GM20431 (cell line): ENCODE results near the gene METTL24.

Experiments
- in situ Hi-C: fragments of 300-500 bp; cut with MseI, MboI; formaldehyde crosslinking; loops from one replicate; pipeline ENCODE4 v1.15.0; 2020; ENCODE audit warnings: low sequenced_read_pairs; ENCODE audit not compliant: unreplicated experiment

Gene METTL24

GRCh38 chr6:110233770-110234374, 124.3 kb downstream of the METTL24 start:
- in situ Hi-C loops: no loop called here

DNA sequence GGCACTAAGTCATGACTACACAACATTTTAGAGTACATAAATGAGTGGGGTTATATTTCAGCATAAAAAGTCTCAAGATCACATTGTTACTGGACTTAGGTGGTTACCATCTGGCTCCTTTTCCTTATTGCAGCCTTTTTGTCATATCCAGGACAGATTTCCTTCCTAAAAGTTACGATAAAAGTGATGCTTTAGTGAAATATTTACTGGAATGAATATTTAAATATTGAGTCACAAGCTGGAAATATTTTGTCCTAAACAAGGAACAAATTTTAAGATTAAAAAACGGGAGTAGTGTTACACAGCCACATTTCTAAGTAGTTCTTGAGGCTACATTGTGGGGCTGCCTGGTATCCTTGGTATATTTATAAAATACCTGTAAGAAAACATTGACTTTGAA, 125.7 kb downstream of the METTL24 start:
- in situ Hi-C loops: no loop called here

GRCh38 chr6:110226261-110226660, 131.9 kb downstream of the METTL24 start:
- in situ Hi-C loops: no loop called here

GRCh38 chr6:110221738-110222137, 136.4 kb downstream of the METTL24 start:
- in situ Hi-C loops: no loop called here

GRCh38 chr6:110217266-110217665, 140.9 kb downstream of the METTL24 start:
- in situ Hi-C loops: no loop called here

GRCh38 chr6:110216140-110216539, 142.0 kb downstream of the METTL24 start:
- in situ Hi-C loops: no loop called here

DNA sequence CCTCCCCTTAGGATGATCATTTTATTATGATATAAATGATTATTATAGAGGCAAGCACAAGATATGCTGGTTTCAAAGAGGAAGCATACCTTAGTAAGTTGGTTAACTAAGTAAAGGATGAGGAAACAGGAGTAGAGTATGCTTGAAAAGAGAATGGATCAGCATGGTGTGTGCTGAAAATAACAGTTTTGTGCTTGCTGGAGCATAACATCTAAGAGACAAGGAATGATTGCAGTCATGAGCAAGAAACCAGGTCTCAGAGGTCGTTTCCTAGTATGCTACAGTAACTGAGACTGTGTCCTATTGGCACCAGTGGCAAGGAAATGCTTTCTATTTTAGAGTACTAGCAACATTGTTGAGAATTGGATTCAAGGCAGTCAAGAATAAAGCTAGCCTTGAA, 143.8 kb downstream of the METTL24 start:
- in situ Hi-C loops: no loop called here

GRCh38 chr6:110211753-110212152, 146.4 kb downstream of the METTL24 start:
- in situ Hi-C loops: no loop called here

- in situ Hi-C loops: no loop called here
Observed at GRCh38 chr6:110207652-110208051, 150.5 kb downstream of the METTL24 start.

DNA sequence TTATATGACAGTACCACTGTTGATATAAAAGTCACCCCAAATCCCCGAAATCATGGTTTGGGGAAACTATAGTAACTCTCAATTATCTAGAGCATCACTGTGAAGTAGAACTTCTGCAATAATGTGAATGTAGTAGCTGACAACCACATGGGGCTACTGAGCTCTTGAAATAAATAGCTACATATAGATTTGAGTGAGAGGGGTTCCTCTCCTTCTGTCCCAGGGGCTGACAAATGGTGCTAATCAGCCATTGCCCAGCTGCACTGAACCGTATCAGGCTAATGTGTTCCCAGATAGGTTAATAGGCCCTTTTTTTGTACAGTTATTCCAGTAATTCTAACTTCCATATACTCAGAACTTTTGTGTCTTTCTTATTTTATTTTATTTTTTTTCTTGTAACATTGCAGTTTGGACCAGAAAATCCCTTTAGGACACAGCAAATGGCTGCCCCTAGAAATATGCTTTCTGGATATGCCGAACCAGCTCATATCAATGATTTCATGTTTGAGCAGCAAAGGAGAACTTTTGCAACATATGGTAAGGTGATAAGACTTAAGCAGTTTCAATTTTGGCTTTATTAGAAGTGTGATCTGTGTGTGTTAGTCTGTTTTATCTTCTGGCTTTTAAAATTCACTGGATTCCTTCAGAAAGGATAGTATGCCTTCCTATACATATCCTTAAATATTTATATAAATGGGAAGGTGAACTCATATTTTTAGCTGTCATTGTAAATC, 156.8 kb downstream of the METTL24 start:
- in situ Hi-C loops: no loop called here

- in situ Hi-C loops: loop anchor here (25.0 kb wide), 1 partner anchor 189 kb away; no protein-coding TSS in a partner anchor
Observed at GRCh38 chr6:110198561-110198960, 159.6 kb downstream of the METTL24 start.

DNA sequence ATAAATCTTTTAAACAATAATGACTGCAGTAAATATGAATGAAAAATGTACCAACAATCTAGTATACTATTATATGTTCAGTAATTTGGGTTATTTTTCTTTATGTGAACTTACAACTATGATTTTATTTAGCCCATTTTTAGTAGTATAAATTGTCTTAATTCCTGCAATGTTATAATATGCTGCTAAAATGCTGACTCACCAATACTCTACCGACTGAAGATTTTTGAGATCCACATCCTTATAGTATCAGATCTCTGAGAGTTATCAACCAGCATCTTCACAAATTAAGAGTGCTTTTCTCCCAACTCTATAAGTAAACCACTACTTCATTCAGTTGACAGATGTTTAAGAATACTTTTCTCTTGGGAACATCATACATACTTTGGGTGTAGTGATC, 161.3 kb downstream of the METTL24 start:
- in situ Hi-C loops: loop anchor here (25.0 kb wide), 1 partner anchor 190 kb away; no protein-coding TSS in a partner anchor

DNA sequence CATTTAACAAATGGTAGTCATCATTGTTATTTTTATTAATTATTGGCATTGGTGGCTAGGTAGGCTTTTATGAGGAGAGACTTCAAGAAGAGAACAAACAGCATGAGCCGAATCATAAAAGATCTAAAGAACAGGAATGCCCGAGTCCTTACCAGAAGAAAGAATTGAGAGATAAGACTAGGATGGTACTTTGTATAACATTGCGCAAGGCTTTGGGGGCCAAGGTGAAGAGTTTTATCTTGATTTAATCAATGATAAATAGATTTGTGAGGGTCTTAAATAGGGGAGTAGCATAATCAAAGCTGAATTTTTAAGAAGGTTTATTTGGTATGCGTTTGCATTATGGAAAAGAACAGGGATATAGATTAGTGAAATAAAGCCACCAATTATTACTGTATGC, 162.5 kb downstream of the METTL24 start:
- in situ Hi-C loops: loop anchor here (25.0 kb wide), 1 partner anchor 192 kb away; no protein-coding TSS in a partner anchor
